Mesodermal cell (in vitro differentiated cells): Measurements from ENCODE around the gene ITIH2.
"Not testable (repeated sequence)": the region's sequence is repeated elsewhere in the genome, so short reads cannot be mapped to it uniquely, and the experiment has no call there.

Experiments used
- H3K27ac ChIP-seq: 2 replicates; pipeline ENCODE4 v1.7.0; 2013; ENCODE audit warnings: mild to moderate bottlenecking, low read depth, low read length, moderate library complexity; ENCODE audit not compliant: severe bottlenecking
- H3K36me3 ChIP-seq: 2 replicates; pipeline ENCODE4 v1.7.1; 2013; ENCODE audit warnings: mild to moderate bottlenecking, low read length, moderate library complexity; ENCODE audit not compliant: control insufficient read depth, insufficient read depth
- H3K4me1 ChIP-seq: one replicate; pipeline ENCODE4 v1.7.1; 2013; ENCODE audit warnings: mild to moderate bottlenecking, low read length; ENCODE audit not compliant: insufficient read depth, control insufficient read depth, poor library complexity, severe bottlenecking
- H3K4me3 ChIP-seq: 2 replicates; pipeline ENCODE4 v1.7.0; 2013; ENCODE audit warnings: low read length, control low read depth, mild to moderate bottlenecking; ENCODE audit not compliant: insufficient read depth, poor library complexity, severe bottlenecking; ENCODE audit errors: extremely low read depth
- H3K9me3 ChIP-seq: 2 replicates; pipeline ENCODE4 v1.7.1; 2013; ENCODE audit warnings: mild to moderate bottlenecking, low read length, moderate library complexity; ENCODE audit not compliant: control insufficient read depth
- WGBS, 2 experiments: methylation state at CpG; one replicate each; pipeline ENCODE4 v1.1.5; 2013; ENCODE audit warnings: missing lambda C conversion rate in 2 of 2; ENCODE audit not compliant: insufficient coverage in 2 of 2; 5-methylcytosine and 5-hydroxymethylcytosine counted together

The ITIH2 gene

DNA sequence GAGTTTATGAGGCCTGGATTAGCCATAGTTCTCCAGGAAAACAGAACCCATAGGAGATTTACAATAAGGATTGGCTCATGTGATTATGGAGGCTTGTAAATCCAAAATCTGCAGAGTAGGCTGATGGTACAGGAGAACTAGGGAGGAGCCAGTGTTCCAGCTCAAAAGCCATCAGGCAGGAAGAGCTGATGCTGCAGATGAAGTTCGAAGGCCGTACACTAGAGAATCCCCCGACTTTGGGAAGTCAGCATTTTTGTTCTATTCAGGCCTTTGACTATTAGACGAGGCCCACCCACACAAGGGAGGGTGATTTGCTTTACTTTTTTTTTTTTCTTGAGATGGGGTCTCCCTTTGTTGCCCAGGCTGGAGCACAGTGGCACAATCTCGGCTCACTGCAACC lies 47.1 kb downstream of the ITIH2 start:
- Histone ChIP-seq H3K4me3 (no peak overlapping the region), H3K4me1 (no peaks in the 10 kb centered on the region), H3K27ac (no peak overlapping the region), H3K9me3 (no peaks in the 10 kb centered on the region), H3K36me3 (peaks cover 46% of the 10 kb centered on the region)
- 100% methylated on average over 1 to 5 of the region's 5 CpGs for WGBS, 2 experiments

- Histone ChIP-seq H3K4me3 (no peak overlapping the region), H3K9me3 (no peaks in the 10 kb centered on the region), H3K36me3 (peaks cover 59% of the 10 kb centered on the region), H3K4me1 (no peaks in the 10 kb centered on the region), H3K27ac (no peak overlapping the region)
- WGBS, 2 experiments: 84 to 98% methylated on average over 3 to 5 of the region's 6 CpGs
These were observed 49.1 kb downstream of the ITIH2 start for GRCh38 chr10:7752251-7752650.

DNA sequence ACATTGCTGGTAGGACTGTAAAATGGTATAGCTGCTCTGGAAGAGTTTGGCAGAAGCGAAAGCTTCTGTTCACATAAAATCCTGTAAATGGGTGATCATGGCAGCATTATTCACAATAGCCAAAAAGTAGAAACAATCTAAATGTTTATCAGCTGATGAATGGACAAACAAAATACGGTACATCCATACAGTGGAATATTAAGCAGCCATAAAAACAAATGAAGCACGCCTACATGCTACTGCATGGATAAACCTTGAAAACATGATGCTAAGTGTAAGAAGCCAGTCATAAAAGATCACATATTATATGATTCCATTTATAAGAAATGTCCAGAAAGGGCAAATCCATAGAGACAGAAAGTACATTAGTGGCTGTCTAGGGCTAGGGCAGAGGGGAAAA lies 52.0 kb downstream of the ITIH2 start:
- no peak overlapping the region for H3K4me3 ChIP-seq
- no CpG with 5 or more reads among the region's 3 CpGs for WGBS, 2 experiments

GRCh38 chr10:7756360-7756992 lies 53.4 kb downstream of the ITIH2 start:
- H3K9me3 ChIP-seq: no peaks in the 10 kb centered on the region
- no peak overlapping the region for H3K27ac ChIP-seq
- peaks cover 73% of the 10 kb centered on the region for H3K36me3 ChIP-seq
- WGBS, 2 experiments: 89 to 100% methylated on average over 2 to 3 of the region's 7 CpGs
- H3K4me1 ChIP-seq: no peaks in the 10 kb centered on the region
- no peak overlapping the region for H3K4me3 ChIP-seq

More for the DNA sequence above, 52.0 kb downstream of the ITIH2 start:
- Histone ChIP-seq H3K9me3 (no peaks in the 10 kb centered on the region), H3K27ac (no peak overlapping the region), H3K4me1 (no peaks in the 10 kb centered on the region), H3K36me3 (peaks cover 72% of the 10 kb centered on the region)

GRCh38 chr10:7763929-7764328 lies 60.8 kb downstream of the ITIH2 start:
- H3K4me1 ChIP-seq: no peaks in the 10 kb centered on the region
- no peak overlapping the region for H3K27ac ChIP-seq
- WGBS, 2 experiments: 94 to 98% methylated on average over 4 of the region's 5 CpGs
- H3K4me3 ChIP-seq: no peak overlapping the region
- H3K36me3 ChIP-seq: peaks cover 77% of the 10 kb centered on the region
- no peaks in the 10 kb centered on the region for H3K9me3 ChIP-seq

DNA sequence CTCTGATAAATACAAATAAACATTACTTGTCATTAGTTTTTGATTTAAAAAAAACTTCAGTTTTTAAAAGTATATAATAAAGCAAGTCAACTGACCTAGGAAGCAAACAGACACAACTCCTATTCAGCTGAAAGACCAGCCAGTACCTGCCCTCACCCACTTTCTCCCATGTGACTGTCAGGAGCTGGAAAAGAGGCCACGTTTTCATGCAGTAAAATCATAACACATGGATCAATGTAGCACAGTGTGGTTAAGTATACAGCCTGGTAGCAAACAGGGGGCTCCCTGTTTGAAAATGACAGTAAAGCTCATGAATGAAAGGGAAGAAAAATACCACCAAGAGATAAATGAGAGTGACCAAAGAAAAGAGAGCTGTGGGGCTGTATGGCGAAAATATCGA lies 63.1 kb downstream of the ITIH2 start:
- 100% methylated on average over 2 of the region's 3 CpGs; no CpG with 5 or more reads in 1 of the 2 experiments for WGBS, 2 experiments
- Histone ChIP-seq H3K9me3 (no peaks in the 10 kb centered on the region), H3K4me3 (no peak overlapping the region), H3K36me3 (peaks cover 81% of the 10 kb centered on the region), H3K4me1 (no peaks in the 10 kb centered on the region), H3K27ac (no peak overlapping the region)

GRCh38 chr10:7767209-7767608 lies 64.1 kb downstream of the ITIH2 start:
- Histone ChIP-seq H3K36me3 (peaks cover 81% of the 10 kb centered on the region), H3K27ac (no peak overlapping the region), H3K9me3 (no peaks in the 10 kb centered on the region), H3K4me3 (no peak overlapping the region), H3K4me1 (no peaks in the 10 kb centered on the region)
- WGBS, 2 experiments: 94 to 96% methylated on average over 9 to 10 of the region's 10 CpGs

DNA sequence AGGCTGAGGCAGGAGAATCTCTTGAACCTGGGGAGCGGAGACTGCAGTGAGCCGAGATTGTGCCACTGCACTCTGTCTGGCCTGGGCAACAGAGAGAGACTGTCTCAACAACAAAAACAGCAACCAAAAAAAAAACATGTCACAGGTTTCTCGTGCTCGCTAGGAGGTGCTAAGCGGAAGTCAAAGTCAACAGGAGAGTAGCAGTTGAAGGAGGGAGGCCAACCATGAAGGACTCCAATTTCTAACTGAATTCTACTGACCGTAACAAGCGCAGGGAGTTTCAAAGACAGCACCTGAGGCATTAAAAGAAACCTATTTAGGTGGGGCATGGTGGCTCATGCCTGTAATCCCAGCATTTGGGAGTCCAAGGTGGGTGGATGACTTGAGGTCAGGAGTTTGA lies 65.3 kb downstream of the ITIH2 start:
- Histone ChIP-seq H3K36me3 (peaks cover 80% of the 10 kb centered on the region), H3K27ac (no peak overlapping the region), H3K4me1 (no peaks in the 10 kb centered on the region), H3K9me3 (no peaks in the 10 kb centered on the region), H3K4me3 (no peak overlapping the region)
- 97 to 98% methylated on average over 6 to 7 of the region's 7 CpGs for WGBS, 2 experiments

GRCh38 chr10:7773845-7774801 lies 71.0 kb downstream of the ITIH2 start:
- H3K4me3 ChIP-seq: no peak overlapping the region
- H3K27ac ChIP-seq: no peak overlapping the region
- H3K36me3 ChIP-seq: peaks cover 86% of the 10 kb centered on the region
- 98% methylated on average over 5 to 6 of the region's 10 CpGs for WGBS, 2 experiments
- no peaks in the 10 kb centered on the region for H3K9me3 ChIP-seq
- H3K4me1 ChIP-seq: no peaks in the 10 kb centered on the region

- Histone ChIP-seq H3K9me3 (no peaks in the 10 kb centered on the region), H3K27ac (no peak overlapping the region), H3K36me3 (peaks cover 89% of the 10 kb centered on the region), H3K4me1 (no peaks in the 10 kb centered on the region), H3K4me3 (no peak overlapping the region)
- WGBS, 2 experiments: no CpG with 5 or more reads among the region's 2 CpGs
These were observed 73.7 kb downstream of the ITIH2 start for GRCh38 chr10:7776777-7777176.

DNA sequence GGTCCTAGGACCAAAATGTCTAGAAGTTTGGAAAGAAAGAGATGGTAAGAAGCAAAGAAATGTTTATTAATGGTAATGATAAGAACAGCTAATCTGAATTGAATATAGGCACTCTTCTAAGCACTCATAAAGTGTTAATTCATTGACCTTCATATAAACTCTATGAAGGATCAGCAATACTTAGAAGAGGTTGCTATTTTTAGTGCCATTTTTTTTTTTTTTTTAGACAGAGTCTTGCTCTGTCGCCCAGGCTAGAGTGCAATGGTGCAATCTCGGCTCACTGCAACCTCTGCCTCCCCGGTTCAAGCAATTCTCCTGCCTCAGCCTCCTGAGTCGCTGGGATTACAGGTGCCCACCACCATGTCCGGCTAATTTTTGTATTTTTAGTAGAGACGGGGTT lies 79.1 kb downstream of the ITIH2 start:
- not testable (repeated sequence) for H3K4me1 ChIP-seq, H3K27ac ChIP-seq, H3K9me3 ChIP-seq, H3K4me3 ChIP-seq
- 88 to 98% methylated on average over 5 of the region's 6 CpGs for WGBS, 2 experiments
- peaks cover 72% of the 10 kb centered on the region for H3K36me3 ChIP-seq
